ENCODE data around the gene ZNG1A. TPM values are rescaled to one million over a fixed set of nuclear protein-coding genes. Genes with fewer than 3 reads are reported as not detected.
A peak's percentile ranks its signal among the peaks of the same experiment; 100 is the strongest.
"Not testable (repeated sequence)": the region's sequence is repeated elsewhere in the genome, so short reads cannot be mapped to it uniquely, and the experiment has no call there.

The ZNG1A gene
- total and polyA plus RNA-seq, 5 donors, result 16.3 to 30.2 (median 23.8) TPM

DNA sequence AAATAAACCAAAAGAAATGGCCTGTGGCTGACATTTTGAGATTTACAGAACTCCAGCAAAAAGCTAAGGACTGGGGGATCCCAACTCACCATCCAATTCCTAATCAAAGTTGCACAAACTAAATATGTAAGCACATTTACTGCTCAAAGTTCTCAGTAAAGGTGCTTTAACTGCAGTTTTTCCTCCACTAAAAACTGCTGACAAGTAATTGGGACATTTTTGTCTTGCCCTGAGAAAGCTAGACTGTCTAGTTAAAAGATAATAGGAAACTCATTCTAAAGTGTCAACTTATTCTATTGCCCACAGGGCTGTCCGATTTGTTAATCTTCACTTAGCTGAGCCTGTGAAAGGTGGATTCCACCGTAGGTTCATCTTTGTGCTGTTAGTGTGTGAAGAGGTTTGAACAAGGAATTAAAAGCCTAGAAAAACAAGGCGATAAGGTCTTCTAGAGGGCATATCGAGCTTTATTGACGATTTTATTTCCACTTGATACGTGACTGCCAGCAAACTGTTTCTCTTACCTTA is 36.8 kb upstream of the ZNG1A start:
- Histone ChIP-seq H3K4me1 (ENCODE audit: control insufficient read depth, insufficient read depth, low read length) (no peaks in the 10 kb centered on the region), H3K4me3 (ENCODE audit: low read length) (peak overlapping the region; percentile 47), H3K9me3 (ENCODE audit: control insufficient read depth, low read length) (no peaks in the 10 kb centered on the region), H3K27ac (ENCODE audit: low read length) (no peak overlapping the region), H3K27me3 (ENCODE audit: control insufficient read depth, insufficient read depth) (peaks cover 3% of the 10 kb centered on the region)
- WGBS, result 71% methylated on average over 6 of the region's 6 CpGs
- ATAC-seq (no peak), DNase-seq (no peak)
- intact Hi-C loops (cut with DNase I), result no loop called here

DNA sequence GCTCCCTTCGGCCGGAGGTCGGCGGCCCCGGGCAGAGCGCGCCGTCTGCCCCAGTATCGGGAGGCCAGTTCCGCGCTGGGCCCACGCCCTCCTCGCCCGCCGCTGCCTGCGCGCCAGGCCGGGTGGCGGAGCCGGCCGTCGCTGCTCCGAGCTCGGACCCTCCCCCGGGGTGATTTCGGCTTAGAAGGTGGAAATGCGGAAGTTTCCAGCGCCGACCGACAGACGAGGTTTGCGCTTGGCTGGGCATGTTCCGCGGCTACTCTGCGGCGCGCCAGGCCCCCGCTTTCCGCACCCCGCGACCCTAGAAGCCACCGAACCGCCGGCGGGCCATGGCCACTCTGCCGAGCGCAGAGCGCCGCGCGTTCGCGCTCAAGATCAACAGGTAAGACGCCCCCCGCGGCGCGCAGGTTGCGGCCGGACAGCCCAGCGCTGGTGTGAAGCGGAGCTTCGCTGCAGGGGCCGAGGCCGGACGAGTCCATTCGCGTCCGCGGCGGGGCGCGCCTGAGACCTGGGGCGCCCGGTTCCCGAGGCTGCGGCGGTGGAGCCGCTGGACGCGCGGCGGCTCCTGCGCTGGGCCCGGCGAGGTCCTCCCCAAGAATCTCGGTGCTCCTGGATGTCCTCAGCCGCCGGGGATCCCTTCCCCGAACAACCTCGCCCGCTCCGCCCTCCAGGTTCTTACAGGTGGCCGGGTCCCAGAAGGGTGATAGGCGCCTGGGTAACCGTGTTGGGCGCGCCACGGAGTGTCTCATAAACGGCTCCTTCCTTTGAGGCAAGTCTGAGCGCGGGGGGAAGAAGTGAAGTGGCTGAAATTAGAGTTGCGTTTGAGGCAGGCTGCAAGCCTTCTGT is 36.0 kb upstream of the ZNG1A start, which contains the start of gene DOCK8:
Gene DOCK8 (plus strand): TSS at position 218 of the 846 bp plus-strand sequence. CDS start 112 bp downstream, at position 330.
- intact Hi-C loops (cut with DNase I), result no loop called here
- peak; percentile 89 for ATAC-seq
- peak; percentile 67 to 88 (median 87) for DNase-seq
- Histone ChIP-seq H3K4me3 (ENCODE audit: low read length) (peak within 1 kb of the TSS; percentile 47), H3K27ac (ENCODE audit: low read length) (peak within 1 kb of the TSS; percentile 55), H3K27me3 (ENCODE audit: control insufficient read depth, insufficient read depth) (peaks cover 3% of the 10 kb centered on the region), H3K4me1 (ENCODE audit: control insufficient read depth, insufficient read depth, low read length) (no peaks in the 10 kb centered on the region), H3K9me3 (ENCODE audit: control insufficient read depth, low read length) (no peaks in the 10 kb centered on the region)
- under 1% methylated on average over 103 of the region's 103 CpGs for WGBS

DNA sequence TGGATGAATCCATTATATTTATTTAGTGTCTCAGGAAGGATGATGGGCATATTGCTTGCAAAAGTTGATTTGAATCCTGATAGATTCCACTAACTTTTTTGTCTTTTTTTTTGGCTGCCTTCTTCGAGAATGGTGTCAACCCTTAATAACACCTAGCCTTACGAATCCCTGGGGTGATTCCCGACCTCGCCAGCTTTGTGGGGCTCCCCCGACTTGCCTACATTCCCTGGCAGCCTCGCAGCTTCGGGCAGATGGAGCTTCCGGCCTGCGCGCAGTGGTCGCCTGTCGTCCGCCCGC is 35.4 kb upstream of the ZNG1A start:
- intact Hi-C loops (cut with DNase I), result no loop called here
- Histone ChIP-seq H3K9me3 (ENCODE audit: control insufficient read depth, low read length) (no peaks in the 10 kb centered on the region), H3K4me3 (ENCODE audit: low read length) (peak overlapping the region; percentile 47), H3K27me3 (ENCODE audit: control insufficient read depth, insufficient read depth) (peaks cover 3% of the 10 kb centered on the region), H3K4me1 (ENCODE audit: control insufficient read depth, insufficient read depth, low read length) (no peaks in the 10 kb centered on the region), H3K27ac (ENCODE audit: low read length) (no peak overlapping the region)
- 4% methylated on average over 14 of the region's 14 CpGs for WGBS
- ATAC-seq (no peak), DNase-seq (no peak)

DNA sequence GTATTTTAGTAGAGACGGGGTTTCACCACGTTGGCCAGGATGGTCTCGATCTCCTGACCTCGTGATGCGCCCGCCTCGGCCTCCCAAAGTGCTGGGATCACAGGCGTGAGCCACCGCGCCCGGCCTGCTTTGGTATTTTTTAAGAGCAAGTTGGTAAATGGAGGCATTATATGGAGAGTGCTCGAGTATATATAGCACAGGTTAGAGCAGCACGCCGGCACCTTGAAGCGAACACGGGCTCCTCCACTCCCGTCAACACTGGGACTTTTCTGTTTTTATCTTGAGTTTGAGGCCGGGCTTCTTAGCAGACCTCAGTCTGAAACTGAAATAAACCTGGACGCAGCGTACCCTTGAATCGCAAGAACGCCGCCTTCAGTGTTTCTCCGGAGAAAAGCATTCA is 35.0 kb upstream of the ZNG1A start:
- intact Hi-C loops (cut with DNase I); H3K4me1 ChIP-seq (ENCODE audit: control insufficient read depth, insufficient read depth, low read length); H3K27ac ChIP-seq (ENCODE audit: low read length); H3K27me3 ChIP-seq (ENCODE audit: control insufficient read depth, insufficient read depth); H3K9me3 ChIP-seq (ENCODE audit: control insufficient read depth, low read length); ATAC-seq: not testable (repeated sequence)
- WGBS, result 83% methylated on average over 24 of the region's 24 CpGs
- H3K4me3 ChIP-seq (ENCODE audit: low read length), result peak overlapping the region; percentile 47
- peak in 1 of 3 donors; percentile 37 for DNase-seq

DNA sequence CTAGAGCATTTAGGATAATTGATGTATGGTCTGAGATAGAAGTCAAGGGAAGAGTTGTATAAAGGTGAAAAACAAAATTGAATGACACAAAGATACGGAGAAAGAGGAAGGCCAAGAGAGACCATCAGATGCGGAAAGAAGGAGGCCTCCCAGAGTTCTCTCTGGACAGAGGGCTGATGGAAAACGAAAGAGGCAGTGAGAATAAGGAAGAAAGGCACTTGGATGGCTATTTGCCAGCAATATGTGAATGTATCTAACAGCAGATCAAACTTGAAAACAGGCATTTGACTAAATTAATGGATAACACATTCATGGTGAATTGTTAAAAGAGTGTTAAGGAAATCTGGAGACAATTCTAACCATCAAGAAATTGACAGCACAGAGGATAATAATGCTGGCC is 33.4 kb upstream of the ZNG1A start:
- no peak overlapping the region for H3K4me3 ChIP-seq (ENCODE audit: low read length)
- WGBS, result 69% methylated on average over 3 of the region's 3 CpGs
- H3K27ac ChIP-seq (ENCODE audit: low read length), result no peak overlapping the region
- H3K27me3 ChIP-seq (ENCODE audit: control insufficient read depth, insufficient read depth), result peaks cover 3% of the 10 kb centered on the region
- ATAC-seq (no peak), DNase-seq (no peak)
- intact Hi-C loops (cut with DNase I), result no loop called here
- H3K9me3 ChIP-seq (ENCODE audit: control insufficient read depth, low read length), result no peaks in the 10 kb centered on the region
- no peaks in the 10 kb centered on the region for H3K4me1 ChIP-seq (ENCODE audit: control insufficient read depth, insufficient read depth, low read length)

DNA sequence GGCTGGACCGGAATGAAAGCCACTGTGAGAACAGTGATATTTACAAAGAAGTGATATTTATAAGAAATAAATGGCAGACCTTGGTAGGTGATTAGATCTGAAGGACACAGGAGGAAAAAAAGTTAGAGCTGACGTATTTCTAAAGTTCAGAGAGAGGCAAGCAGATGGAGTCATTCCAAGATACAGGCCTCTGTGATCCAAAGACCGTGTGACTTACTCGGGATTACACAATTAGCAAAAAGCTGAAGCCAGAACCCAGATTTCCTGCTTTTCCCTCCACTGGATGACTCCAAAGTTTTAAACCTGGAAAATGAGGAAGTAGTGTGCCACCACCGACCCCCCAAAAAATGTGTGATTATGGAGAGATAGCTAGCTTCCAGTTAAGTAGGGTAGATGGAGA is 32.7 kb upstream of the ZNG1A start:
- H3K4me1 ChIP-seq (ENCODE audit: control insufficient read depth, insufficient read depth, low read length), result no peaks in the 10 kb centered on the region
- no peak overlapping the region for H3K4me3 ChIP-seq (ENCODE audit: low read length)
- ATAC-seq (peak in 1 of 2 donors; percentile 69), DNase-seq (no peak)
- intact Hi-C loops (cut with DNase I), result no loop called here
- 40% methylated on average over 5 of the region's 5 CpGs for WGBS
- no peaks in the 10 kb centered on the region for H3K9me3 ChIP-seq (ENCODE audit: control insufficient read depth, low read length)
- H3K27ac ChIP-seq (ENCODE audit: low read length), result no peak overlapping the region
- peaks cover 1% of the 10 kb centered on the region for H3K27me3 ChIP-seq (ENCODE audit: control insufficient read depth, insufficient read depth)

DNA sequence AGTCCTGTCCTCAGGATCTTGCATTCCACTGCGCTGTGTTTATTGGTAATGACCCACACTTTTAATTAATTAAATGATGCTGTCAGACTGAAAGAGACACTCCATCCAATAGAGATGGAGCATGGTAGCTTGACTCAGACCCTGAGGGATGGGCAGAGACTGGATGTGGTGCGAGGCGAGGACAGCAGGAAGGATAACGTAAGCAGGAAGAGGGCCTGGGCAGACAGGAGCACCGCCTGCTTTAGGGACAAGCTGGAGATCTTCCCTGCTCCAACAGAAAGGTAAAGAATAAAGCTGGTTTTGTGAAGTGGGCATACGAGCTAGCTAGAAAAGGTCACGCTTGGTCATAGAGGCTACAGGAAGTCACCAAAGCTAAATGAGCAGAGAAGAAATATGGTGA is 32.2 kb upstream of the ZNG1A start:
- no peak for DNase-seq
- H3K4me1 ChIP-seq (ENCODE audit: control insufficient read depth, insufficient read depth, low read length), result no peaks in the 10 kb centered on the region
- intact Hi-C loops (cut with DNase I), result no loop called here
- no peak overlapping the region for H3K27ac ChIP-seq (ENCODE audit: low read length)
- 74% methylated on average over 7 of the region's 7 CpGs for WGBS
- H3K9me3 ChIP-seq (ENCODE audit: control insufficient read depth, low read length), result no peaks in the 10 kb centered on the region
- no peaks in the 10 kb centered on the region for H3K27me3 ChIP-seq (ENCODE audit: control insufficient read depth, insufficient read depth)
- no peak for ATAC-seq
- no peak overlapping the region for H3K4me3 ChIP-seq (ENCODE audit: low read length)

DNA sequence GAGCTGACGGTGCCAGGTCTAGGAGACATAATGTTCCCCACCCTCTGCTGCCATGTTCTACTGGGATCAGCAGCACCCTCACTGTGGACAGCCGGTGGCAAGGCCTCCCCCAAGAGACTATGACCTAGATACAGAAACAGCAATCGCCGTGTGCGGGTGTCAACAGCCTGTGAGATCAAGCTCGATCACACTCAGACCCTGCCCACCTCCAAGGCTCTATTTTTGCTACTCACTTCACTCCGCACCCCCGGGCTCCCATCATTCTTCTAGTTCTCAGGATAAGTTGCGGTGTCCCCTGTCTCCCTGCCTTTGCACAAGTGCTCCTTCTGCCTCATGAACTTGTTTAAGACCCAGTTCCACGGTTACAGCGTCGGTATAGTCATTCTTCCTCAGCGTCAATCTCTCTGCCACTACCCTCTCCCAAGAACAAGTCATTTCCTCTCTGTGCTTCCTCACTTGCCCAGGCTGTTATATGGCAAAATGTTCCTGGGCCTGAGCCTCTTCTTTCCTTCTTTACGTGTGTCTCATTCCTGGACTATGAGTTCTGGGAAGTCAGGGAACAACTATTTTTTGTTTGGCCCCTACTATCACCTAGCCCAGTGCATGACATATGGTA is 30.4 kb upstream of the ZNG1A start:
- H3K27ac ChIP-seq (ENCODE audit: low read length), result no peak overlapping the region
- peak in 1 of 2 donors; percentile 49 for ATAC-seq
- WGBS, result 79% methylated on average over 14 of the region's 14 CpGs
- intact Hi-C loops (cut with DNase I), result no loop called here
- DNase-seq, result no peak
- no peaks in the 10 kb centered on the region for H3K9me3 ChIP-seq (ENCODE audit: control insufficient read depth, low read length)
- no peak overlapping the region for H3K4me3 ChIP-seq (ENCODE audit: low read length)
- H3K27me3 ChIP-seq (ENCODE audit: control insufficient read depth, insufficient read depth), result no peaks in the 10 kb centered on the region
- no peaks in the 10 kb centered on the region for H3K4me1 ChIP-seq (ENCODE audit: control insufficient read depth, insufficient read depth, low read length)

DNA sequence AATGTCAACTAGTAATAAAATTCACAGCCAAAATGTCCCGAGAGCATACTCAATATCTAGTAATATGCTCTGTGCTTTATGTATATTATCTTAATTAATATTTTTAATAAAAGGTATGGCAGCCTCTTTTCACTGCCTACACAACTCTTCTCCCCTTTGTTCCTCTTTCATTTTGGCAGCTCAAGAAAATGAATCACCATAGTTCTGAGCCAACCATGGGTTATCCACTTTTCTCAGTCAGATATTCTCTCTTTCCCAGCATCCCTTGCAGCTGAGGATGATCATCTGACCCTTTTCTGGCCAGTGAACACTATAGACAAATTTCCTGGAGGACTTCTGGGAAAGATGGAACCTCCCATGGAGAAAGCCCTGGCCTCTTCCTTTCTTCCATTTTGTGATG is 27.6 kb upstream of the ZNG1A start:
- intact Hi-C loops (cut with DNase I), result no loop called here
- no peak for ATAC-seq
- Histone ChIP-seq H3K27me3 (ENCODE audit: control insufficient read depth, insufficient read depth) (no peaks in the 10 kb centered on the region), H3K4me1 (ENCODE audit: control insufficient read depth, insufficient read depth, low read length) (no peaks in the 10 kb centered on the region), H3K4me3 (ENCODE audit: low read length) (no peak overlapping the region), H3K27ac (ENCODE audit: low read length) (no peak overlapping the region), H3K9me3 (ENCODE audit: control insufficient read depth, low read length) (no peaks in the 10 kb centered on the region)
- 63% methylated on average over 1 of the region's 1 CpG for WGBS
- no peak for DNase-seq

DNA sequence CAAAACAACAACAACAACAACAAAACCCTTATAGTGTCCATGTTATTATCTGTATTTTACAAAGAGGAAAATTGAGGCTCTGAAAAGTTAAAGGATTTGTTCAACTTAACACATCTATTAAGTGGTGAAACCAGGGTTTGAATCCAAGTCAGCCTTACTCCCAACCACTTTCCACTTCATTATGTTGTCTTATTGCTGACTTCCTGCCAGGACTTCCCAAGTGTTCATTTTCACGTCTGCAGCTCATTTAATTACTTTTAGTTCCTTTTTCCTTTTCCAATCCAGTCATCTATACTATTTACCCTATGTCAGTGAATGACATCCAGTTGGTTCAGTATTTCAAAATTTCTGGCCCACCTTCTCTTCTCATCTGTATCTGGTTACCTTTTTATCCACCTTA is 20.7 kb upstream of the ZNG1A start:
- intact Hi-C loops (cut with DNase I); H3K4me3 ChIP-seq (ENCODE audit: low read length); H3K27me3 ChIP-seq (ENCODE audit: control insufficient read depth, insufficient read depth); H3K27ac ChIP-seq (ENCODE audit: low read length); H3K4me1 ChIP-seq (ENCODE audit: control insufficient read depth, insufficient read depth, low read length); H3K9me3 ChIP-seq (ENCODE audit: control insufficient read depth, low read length); ATAC-seq; DNase-seq: not testable (repeated sequence)
- WGBS, result 31% methylated on average over 1 of the region's 1 CpG

DNA sequence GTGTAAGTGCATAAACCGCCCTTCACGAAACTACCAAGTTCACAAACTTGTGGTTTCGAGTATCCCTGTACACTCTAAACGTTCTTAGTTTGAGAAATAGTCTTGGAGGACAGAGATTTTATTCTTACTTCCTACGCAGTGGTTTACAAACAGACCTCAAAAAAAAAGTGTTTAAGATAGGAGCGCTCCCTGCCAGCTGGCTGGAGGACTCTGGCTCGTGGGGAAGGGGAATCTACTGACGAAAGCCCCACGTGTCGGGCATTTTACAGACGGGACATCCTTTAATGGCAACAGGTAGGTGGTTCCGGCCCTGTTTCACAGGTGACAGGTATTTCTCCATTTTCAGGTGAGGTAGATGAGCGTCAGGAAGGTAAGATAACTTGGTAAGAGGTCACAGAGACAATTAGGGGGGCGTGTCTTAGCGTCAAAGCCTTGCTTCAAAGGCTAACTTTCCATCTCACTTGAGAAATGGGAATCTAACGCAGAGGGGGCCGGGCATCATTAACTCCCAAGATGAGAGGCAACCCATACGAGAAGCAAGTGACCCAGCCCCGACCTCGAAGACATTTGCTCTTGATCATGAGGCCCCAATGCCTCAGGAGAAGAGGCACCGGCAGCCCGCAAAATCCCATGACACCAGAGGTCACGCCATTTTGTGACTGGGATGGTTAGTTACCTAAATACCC is 573 bp downstream of the ZNG1A start:
- intact Hi-C loops (cut with DNase I), result not testable (repeated sequence)

More for the DNA sequence above, 573 bp downstream of the ZNG1A start:
- H3K4me3 ChIP-seq (ENCODE audit: low read length); ATAC-seq; H3K9me3 ChIP-seq (ENCODE audit: control insufficient read depth, low read length); H3K4me1 ChIP-seq (ENCODE audit: control insufficient read depth, insufficient read depth, low read length); H3K27me3 ChIP-seq (ENCODE audit: control insufficient read depth, insufficient read depth); H3K27ac ChIP-seq (ENCODE audit: low read length): not testable (repeated sequence)
- DNase-seq, result peak; percentile 17 to 55 (median 19)
- 4% methylated on average over 17 of the region's 23 CpGs for WGBS

Measured in right cardiac atrium (tissue), 5 donors.